Glutamatergic neuron (in vitro differentiated cells): ENCODE data around the gene NOTCH1. TPM values are rescaled to one million over a fixed set of nuclear protein-coding genes. Genes with fewer than 3 reads are reported as not detected.

Experiments used
- DNase-seq: peaks from one replicate; pipeline ENCODE4 v3.0.0; 2022
- H3K27ac Mint-ChIP-seq: one replicate; pipeline ENCODE4 v1.8.0; 2020; ENCODE audit warnings: mild to moderate bottlenecking, mixed read lengths, inconsistent platforms; ENCODE audit not compliant: unreplicated experiment
- H3K27me3 Mint-ChIP-seq: one replicate; pipeline ENCODE4 v1.8.0; 2020; ENCODE audit warnings: mild to moderate bottlenecking, moderate library complexity, mixed read lengths, inconsistent platforms; ENCODE audit not compliant: unreplicated experiment
- H3K36me3 Mint-ChIP-seq: one replicate; pipeline ENCODE4 v1.8.0; 2020; ENCODE audit warnings: mild to moderate bottlenecking, mixed read lengths, inconsistent platforms; ENCODE audit not compliant: unreplicated experiment
- H3K4me1 Mint-ChIP-seq: one replicate; pipeline ENCODE4 v1.8.0; 2020; ENCODE audit warnings: mild to moderate bottlenecking, low read depth, mixed read lengths, inconsistent platforms; ENCODE audit not compliant: unreplicated experiment
- H3K4me3 Mint-ChIP-seq: one replicate; pipeline ENCODE4 v1.8.0; 2020; ENCODE audit warnings: mild to moderate bottlenecking, mixed read lengths, inconsistent platforms; ENCODE audit not compliant: unreplicated experiment
- H3K9me3 Mint-ChIP-seq: one replicate; pipeline ENCODE4 v1.8.0; 2020; ENCODE audit warnings: mild to moderate bottlenecking, moderate library complexity, mixed read lengths, inconsistent platforms; ENCODE audit not compliant: unreplicated experiment
- total RNA-seq: library from RNA; stranded (reverse); fragmentation: NEBNext Ultra II Directional; extraction: Animal tissue kit (Norgen Biotek cat#: 25700); gene quantifications from one replicate; pipeline ENCODE4 v1.2.1, GENCODE V29; 2021; ENCODE audit not compliant: unreplicated experiment
- TF ChIP-seq, protein P1 (sequence below): fragments of 200-600 bp; sonication (generic); IDR thresholded peaks from one replicate; pipeline ENCODE4 v1.5.0; 2021; ENCODE audit not compliant: partially characterized antibody, unreplicated experiment

NOTCH1 gene
- total RNA-seq, 1 donor from 2014 or later, result 64.2 TPM

DNA sequence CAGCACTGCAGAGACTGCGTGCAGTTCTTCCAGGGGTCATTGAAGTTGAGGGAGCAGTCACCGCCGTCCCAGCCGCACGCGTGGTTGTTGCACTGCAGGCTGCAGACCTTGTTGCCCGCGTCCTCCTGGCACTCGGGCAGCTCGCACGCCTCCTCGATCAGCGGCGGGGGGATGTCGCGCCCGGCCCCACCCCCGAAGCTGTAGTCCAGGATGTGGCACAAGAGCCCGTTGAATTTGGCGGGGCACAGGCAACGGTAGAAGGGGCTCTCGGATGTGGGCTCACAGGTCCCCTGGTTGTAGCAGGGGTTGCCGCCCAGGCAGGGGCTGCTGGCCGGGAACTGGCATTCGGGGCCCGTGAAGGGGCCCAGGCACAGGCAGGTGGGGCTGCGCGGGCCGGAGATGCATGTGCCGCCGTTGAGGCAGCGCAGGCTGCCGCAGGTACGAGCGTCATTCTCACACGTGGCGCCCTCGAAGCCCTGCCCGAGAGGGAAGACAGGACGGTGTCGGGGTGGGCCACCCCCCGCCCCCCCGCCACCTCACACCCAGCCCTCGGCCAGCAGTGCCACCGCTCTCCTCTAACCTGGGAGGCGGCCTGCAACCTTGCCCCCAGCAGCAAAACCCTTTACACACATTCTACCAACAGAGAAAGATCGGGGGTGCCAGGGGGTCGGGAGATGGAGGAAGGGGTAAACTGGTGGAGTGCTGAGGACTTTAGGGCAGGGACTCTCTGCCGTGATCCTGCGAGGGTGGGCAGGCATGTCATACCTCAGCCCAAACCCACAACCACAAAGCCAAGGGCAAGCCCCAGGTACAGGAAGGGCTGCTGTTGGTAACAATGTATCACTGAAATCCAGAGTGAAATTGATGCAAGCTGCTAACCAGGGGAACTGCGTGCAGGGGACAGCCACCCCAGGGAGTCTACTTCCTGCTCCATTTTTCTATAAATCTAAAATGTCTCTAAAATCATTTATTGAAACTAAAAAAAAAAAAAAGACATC, 40.1 kb downstream of the NOTCH1 start:
- no peak overlapping the region for H3K27ac Mint-ChIP-seq
- no peak overlapping the region for H3K4me3 Mint-ChIP-seq
- no peak for DNase-seq
- peaks cover 1% of the 10 kb centered on the region for H3K9me3 Mint-ChIP-seq
- TF ChIP-seq, protein P1, sequence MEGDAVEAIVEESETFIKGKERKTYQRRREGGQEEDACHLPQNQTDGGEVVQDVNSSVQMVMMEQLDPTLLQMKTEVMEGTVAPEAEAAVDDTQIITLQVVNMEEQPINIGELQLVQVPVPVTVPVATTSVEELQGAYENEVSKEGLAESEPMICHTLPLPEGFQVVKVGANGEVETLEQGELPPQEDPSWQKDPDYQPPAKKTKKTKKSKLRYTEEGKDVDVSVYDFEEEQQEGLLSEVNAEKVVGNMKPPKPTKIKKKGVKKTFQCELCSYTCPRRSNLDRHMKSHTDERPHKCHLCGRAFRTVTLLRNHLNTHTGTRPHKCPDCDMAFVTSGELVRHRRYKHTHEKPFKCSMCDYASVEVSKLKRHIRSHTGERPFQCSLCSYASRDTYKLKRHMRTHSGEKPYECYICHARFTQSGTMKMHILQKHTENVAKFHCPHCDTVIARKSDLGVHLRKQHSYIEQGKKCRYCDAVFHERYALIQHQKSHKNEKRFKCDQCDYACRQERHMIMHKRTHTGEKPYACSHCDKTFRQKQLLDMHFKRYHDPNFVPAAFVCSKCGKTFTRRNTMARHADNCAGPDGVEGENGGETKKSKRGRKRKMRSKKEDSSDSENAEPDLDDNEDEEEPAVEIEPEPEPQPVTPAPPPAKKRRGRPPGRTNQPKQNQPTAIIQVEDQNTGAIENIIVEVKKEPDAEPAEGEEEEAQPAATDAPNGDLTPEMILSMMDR, result no peak
- H3K4me1 Mint-ChIP-seq, result no peaks in the 10 kb centered on the region
- peaks cover 5% of the 10 kb centered on the region for H3K27me3 Mint-ChIP-seq
- H3K36me3 Mint-ChIP-seq, result no peaks in the 10 kb centered on the region

DNA sequence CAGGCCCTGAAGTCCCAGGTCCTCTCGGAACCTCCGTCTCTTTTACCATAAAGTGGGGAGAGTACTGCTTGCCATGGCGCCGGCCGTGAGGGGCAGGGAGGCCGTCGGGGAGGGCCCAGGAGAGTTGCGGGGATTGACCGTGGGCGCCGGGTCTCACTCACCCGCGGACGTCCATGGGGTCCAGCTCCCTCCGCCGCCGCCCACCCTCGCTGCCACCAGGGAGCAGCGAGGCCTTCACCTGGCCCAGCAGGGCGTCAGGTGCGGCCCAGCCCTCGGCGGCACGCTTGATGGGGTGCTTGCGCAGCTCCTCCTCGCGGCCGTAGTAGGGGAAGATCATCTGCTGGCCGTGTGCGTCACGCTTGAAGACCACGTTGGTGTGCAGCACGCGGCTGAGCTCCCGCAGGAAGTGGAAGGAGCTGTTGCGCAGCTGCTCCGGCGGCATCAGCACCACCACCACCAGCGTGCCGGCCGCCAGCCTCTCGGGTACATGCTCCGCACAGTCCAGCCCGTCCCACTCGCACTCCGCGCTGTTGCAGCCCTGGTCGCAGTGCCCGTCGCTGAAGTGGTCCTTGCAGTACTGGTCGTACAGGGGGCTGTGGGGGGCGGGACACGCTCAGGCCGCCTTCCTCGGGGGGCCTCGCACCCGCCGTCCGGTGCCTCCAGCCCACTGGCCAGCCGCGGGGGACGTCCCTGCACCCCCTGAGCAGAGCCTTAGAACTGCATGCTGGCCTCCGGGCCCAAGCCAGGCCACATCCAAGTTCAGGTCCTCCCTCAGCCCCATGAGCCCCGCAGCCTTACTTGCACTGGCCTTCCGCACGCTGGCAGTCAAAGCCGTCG, 41.1 kb downstream of the NOTCH1 start:
- peaks cover 5% of the 10 kb centered on the region for H3K27me3 Mint-ChIP-seq
- H3K4me1 Mint-ChIP-seq, result peaks cover 2% of the 10 kb centered on the region
- peaks cover 1% of the 10 kb centered on the region for H3K9me3 Mint-ChIP-seq
- H3K36me3 Mint-ChIP-seq, result no peaks in the 10 kb centered on the region
- DNase-seq, result no peak
- H3K27ac Mint-ChIP-seq, result no peak overlapping the region
- H3K4me3 Mint-ChIP-seq, result no peak overlapping the region
- TF ChIP-seq, protein P1, result no peak

DNA sequence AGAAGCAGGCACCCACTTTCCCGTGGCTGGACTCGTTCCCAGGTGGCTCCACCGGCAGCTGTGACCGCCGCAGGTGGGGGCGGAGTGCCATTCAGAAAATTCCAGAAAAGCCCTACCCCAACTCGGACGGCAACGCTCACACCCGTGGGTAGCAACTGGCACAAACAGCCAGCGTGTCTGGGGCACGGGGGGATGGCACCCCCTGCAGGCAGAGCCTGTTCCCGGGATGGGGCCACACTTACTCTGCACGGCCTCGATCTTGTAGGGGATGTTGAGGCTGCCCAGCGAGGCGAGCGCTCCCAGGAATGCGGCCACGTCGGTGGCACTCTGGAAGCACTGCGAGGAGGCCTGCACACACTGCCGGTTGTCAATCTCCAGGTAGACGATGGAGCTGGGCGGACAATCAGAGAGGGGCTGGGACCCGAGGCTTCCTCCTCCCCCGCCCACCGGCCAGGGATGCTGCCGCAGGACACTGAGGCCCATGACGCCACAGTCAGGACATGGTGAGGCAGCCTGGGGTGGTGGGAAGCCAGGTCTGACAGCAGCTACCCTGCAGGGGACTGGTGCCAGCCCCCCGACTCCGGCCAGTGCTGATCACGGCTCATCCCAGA, 42.8 kb downstream of the NOTCH1 start:
- no peak overlapping the region for H3K27ac Mint-ChIP-seq
- H3K9me3 Mint-ChIP-seq, result peaks cover 1% of the 10 kb centered on the region
- H3K4me3 Mint-ChIP-seq, result no peak overlapping the region
- peaks cover 3% of the 10 kb centered on the region for H3K27me3 Mint-ChIP-seq
- H3K36me3 Mint-ChIP-seq, result no peaks in the 10 kb centered on the region
- DNase-seq, result no peak
- peaks cover 3% of the 10 kb centered on the region for H3K4me1 Mint-ChIP-seq
- TF ChIP-seq, protein P1, result no peak

DNA sequence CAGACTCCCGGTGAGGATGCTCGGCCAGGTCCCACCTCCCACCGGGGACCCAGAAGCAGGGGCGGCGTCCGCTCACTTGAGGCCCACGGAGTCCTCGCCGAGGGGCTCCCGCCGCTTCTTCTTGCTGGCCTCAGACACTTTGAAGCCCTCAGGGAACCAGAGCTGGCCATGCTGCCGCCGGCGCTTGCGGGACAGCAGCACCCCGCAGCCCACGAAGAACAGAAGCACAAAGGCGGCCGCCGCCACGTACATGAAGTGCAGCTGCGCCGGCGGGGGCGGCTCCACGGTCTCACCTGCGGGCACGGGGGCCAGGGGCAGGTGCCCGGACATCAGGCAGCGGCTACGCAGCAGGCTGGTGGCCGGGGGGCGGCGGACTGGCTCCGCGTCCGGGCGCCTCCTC, 43.7 kb downstream of the NOTCH1 start:
- H3K27me3 Mint-ChIP-seq, result peaks cover 3% of the 10 kb centered on the region
- peaks cover 3% of the 10 kb centered on the region for H3K4me1 Mint-ChIP-seq
- H3K4me3 Mint-ChIP-seq, result no peak overlapping the region
- H3K9me3 Mint-ChIP-seq, result peaks cover 1% of the 10 kb centered on the region
- H3K36me3 Mint-ChIP-seq, result no peaks in the 10 kb centered on the region
- no peak overlapping the region for H3K27ac Mint-ChIP-seq
- DNase-seq, result no peak
- TF ChIP-seq, protein P1, result no peak
